GM19328 (cell line): ENCODE results near the gene CABLES1.
"Not testable (repeated sequence)": the region's sequence is repeated elsewhere in the genome, so short reads cannot be mapped to it uniquely, and the experiment has no call there.

Experiments
- ATAC-seq: cut with Tn5 transposase; IDR thresholded peaks from one replicate; pipeline ENCODE4 v1.9.1; 2021; ENCODE audit warnings: mild to moderate bottlenecking, moderate library complexity; ENCODE audit not compliant: unreplicated experiment

CABLES1 gene

DNA sequence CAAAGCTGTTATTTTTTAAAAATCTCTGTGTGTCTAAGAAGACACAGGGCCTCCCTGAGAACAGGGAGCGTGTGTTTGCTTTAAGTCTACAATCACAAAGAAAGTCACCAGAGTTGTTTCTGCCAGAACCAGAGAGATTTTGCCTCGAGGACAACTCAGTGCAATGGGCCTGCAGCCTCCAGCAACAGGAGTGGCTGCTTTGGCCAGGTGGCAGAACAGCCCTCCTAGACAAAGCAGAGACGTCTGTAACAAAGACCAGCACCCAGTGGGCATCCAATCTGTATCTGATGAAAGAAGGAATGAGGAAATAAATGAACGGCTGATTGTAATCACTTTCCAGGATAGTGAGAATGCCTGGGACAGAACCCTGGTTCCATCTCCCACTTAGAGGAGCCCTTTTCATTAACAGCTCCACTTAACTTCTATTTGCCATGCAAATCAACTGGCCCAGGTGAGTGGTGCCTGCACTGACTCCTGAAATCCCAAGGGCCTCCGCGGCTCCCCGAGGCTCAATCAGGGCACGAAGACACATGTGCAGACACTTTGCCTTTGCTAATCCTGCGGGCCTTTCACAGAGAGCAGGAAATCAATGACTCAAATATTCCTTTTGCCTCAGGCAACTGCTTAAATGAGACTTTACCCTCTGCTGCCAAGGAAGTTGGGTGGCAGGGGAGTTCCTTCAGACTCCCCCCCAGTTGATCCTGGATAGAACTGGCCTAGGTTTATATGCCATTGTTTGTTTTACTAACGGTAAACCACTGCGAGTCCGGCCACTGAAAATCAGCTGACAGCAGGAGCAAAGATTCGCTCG, 146.5 kb downstream of the CABLES1 start:
- ATAC-seq, result no peak

DNA sequence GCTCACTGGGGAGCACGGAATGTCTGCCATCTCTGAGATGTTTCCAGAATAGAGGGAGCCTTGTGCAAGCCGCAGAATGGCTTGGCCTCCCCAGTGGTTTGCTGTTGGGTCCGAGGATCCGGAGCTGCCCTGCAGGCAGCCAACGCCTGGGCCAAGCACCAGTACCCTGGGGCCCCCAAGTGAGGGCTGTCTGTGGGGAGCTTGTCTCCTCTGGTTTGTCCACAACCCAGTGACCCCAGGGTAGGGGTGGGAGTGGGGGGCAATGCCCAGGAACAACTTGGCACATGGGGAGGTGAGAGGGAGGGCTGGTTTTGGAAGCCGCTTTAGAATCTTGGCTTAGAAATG, 147.1 kb downstream of the CABLES1 start:
- ATAC-seq, result no peak

DNA sequence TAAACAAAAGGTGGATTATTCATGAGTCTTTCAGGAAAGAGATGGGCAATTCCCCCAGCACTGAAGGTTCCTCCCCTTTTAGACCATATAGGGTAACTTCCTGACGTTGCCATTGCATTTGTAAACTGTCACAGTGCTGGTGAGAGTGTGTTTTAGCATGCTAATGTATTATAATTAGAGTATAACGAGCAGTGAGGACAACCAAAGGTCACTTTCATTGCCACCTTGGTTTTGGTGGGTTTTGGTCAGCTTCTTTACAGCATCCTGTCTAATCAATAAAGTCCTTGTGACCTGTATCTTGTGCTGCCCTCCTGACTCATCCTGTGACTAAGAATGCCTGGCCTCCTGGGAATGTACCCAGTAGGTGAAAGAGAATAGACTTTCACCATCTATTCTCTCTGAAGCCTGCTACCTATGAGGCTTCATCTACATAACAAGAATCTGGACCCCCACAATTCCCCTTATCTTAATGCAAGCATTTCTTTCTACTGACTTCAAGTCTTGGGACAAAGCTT, 148.7 kb downstream of the CABLES1 start:
- ATAC-seq, result no peak

DNA sequence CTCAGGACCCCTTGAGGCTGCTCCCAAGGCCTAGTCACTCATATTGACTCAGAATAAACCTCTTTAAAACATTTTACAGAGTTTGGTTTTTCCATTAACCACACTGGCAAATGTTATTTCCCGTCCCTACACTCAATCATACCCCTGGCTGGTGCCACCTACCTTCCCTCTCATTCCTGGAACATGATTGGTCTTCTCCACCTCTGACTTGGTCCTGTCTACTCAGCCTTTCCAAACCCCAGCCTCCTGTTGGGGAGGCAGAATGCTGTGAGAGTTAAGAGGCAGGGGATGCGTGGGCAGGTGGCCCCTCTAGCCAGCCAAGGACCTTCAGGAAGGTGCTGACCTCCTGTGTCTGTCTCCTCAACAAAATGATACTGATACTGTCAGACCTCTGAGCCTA, 149.3 kb downstream of the CABLES1 start:
- no peak for ATAC-seq

DNA sequence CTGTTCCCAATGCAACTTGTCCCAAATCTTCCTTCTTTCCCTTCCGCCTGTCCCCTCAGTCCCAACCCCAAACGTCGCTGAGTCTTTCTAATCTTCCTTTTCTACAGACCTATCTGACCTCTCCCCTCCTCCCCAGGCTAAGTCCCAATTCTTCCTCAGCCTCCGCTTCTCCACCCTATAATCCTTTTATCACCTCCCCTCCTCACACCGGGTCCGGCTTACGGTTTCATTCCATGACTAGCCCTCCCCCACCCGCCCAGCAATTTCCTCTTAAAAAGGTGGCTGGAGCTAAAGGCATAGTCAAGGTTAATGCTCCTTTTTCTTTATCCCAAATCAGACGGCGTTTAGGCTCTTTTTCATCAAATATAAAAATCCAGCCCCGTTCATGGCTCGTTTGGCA, 150.3 kb downstream of the CABLES1 start:
- ATAC-seq, result not testable (repeated sequence)

DNA sequence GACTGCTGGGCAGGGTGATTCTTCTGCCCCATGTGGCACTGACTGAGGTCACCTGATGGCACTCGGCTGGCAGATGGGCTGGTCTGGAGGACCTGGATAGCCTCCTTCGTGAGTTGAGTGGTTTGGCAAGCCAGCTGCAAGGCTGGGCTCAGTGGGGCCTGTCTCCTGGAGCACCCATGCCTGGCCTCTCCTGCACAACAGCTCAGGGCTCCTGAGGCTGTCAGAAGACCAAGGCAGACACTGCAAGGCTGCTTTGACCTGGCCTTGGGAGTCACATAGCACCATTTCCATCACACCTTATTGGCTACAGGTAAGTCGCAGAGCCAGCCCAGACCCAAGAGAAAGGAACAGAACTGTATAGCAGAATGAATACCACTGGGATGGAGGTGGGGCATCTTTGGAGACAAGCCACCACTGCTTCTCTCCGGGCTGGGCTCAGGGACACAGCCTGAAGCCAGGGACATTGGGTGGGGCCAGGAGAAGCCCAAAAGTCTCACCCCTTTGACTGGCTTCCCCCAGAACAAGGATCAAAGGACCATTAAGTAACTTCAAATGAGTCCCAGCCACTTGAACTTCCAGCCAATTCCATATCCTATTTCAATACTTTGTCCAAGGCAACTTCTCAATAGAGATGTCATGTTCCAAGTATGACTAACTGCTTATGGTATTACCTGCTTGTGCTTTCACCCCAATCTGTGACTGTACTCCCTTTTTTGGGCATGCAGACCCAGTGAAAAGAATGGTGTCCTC, 156.3 kb downstream of the CABLES1 start:
- no peak for ATAC-seq

DNA sequence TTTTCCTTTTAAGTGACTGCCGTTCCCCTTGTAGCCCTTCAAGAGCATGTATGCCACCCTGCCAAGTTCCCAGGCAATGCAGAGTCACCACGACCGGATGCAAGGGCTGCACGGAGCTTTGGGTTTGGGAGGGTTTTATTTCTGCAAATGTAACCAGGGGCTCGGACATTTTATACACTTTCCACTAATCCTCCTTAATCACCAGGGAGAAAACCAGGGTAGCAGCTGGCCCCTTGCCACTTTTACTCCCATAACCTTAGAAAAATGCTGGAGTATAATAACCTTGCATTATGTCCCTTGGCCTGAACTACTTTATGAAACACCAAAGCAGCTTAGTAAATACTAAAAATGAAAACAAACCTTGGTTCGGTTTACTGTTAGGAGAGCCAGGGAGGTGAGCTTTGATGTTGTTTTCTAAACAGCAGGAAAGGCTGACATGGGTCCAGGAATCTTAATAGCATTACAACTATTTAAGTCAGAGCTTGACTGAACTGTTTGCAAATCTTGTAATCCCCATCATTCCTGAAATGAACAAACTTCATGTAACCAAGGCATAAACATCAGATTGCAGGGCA, 165.0 kb downstream of the CABLES1 start:
- ATAC-seq, result no peak

DNA sequence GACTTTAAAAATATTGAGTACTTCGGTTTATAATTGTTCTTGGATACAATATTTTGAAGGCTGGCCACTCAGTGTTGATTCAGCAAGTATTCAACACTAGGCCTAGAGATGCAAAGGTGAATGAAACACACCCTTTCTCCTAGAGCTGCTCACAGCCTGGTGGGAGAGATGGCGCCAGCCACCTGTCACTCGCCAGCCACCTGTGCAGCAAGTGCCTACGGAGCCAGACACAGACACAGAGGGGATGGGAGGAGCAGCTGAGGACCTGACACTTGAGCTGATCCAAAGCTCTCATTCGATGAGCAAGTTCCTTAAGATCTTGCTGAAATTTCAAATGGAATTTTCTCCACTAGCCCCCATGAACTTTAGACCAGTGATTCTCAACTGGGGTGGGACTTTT, 166.7 kb downstream of the CABLES1 start:
- ATAC-seq, result no peak

DNA sequence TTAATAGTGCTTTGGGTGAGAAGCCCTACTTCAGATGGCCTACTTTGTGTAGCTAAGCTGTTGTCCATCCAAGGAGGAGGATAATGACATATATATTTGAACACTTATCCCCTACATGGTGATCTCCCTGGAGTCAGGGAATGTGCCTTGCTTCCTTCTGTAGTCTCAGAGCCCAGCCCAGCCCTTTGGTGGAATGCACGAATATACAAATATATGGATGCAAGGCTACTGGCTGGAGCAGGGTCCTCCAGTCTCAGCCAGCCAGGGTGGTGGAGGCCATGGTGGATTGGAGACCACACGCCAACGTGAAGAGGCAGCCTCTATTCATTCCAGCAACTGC, 167.2 kb downstream of the CABLES1 start:
- no peak for ATAC-seq

DNA sequence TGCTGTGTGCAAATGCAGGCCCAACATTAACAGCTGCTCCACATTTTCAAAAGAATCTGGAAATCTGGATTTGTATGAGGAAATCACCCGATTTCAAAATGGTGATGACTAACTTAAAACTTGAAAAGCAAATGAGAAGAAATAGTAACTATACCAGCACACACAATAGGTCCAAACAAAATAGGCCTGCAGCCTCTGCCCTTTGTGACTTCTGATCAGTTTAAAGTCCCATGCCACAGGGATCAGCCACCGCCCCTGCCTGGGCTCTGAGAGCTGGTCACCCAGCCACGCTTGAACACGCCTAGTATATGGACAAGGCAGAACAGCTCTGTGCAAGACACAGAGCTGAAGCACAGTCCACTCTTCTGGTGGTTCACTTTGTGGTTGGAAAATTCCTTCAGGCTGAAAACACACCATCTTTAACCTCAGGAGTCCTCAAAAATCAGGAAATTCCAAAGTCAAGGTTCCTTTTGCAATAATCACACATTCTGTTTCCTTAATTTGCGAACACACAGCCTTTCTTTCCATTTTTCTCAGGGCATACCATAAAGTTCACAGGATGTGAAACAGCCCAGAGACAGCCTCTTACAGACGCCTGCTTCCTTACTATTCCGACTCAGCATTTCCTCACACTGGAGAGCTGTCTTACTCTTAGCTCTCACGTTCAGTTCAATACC, 167.7 kb downstream of the CABLES1 start:
- ATAC-seq, result no peak

DNA sequence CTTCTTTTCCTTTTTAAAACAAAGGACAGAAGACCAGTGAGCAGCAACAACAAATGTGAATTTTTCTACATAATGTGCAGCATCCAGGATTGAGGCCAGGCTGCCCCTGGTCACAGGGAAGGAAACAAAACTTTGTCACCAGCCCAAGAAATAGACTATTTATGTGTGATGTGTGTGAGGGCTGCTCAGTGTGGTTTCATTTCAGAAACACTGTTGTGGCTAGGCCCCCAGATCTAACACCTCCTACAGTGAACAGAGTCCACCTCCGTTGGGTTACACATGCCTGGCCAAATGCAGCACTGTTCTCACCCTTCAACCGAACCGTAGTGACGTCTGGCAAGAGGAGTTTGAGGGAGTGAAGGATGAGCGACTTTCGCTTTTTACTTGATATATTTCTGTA, 171.5 kb downstream of the CABLES1 start:
- peak; percentile 71 for ATAC-seq

DNA sequence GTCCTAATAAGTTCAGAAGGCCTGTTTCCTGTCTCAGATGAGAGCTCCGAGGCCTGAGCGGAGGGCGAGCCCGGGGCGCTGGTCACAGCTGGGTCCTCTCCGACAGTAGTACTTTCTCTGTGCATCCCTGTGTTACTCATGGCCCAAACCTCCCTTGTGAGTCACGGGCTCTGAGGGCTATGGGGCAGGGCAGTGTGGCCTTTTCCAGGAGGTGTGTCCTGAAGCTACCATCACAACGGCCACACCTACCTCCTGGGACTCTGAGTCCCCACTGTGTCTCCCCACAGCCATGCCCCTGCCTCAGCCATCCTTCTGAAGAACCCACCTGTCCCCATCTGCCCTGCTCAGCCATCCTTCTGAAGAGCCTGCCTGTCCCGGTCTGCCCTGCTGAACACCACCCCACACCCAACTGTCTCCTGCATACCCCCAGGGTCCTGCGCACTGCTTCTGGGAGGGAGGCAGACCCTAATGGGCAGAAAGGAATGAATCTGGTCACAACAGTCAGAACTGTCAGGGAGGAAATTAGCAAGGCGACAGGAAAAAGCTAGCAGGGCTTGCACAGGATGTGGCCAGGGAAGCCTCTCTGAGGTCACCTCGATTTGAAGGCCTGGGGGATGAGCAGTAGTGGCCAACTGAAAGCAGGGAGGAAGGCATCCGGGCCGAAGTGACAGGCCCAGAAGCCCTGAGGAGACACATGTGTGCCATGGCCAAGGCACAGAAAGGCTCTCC, 172.4 kb downstream of the CABLES1 start:
- ATAC-seq, result no peak
